D721Med (cell line): ENCODE data around the gene CST7.

Experiments
- DNase-seq: peaks from one replicate; pipeline ENCODE4 v3.0.0; 2011; ENCODE audit warnings: low spot score; ENCODE audit not compliant: insufficient read length
- FAIRE-seq: peaks from 2 replicates; lab custom pipeline; 2011; peaks lifted over from hg19 to GRCh38; lab: Jason Lieb, UNC
- TF ChIP-seq, protein P1 (sequence below): IDR thresholded peaks from 2 replicates; pipeline ENCODE4 v1.5.1; 2012; ENCODE audit warnings: mild to moderate bottlenecking, control low read depth; ENCODE audit not compliant: insufficient read depth; ENCODE audit errors: missing control alignments

Gene CST7

DNA sequence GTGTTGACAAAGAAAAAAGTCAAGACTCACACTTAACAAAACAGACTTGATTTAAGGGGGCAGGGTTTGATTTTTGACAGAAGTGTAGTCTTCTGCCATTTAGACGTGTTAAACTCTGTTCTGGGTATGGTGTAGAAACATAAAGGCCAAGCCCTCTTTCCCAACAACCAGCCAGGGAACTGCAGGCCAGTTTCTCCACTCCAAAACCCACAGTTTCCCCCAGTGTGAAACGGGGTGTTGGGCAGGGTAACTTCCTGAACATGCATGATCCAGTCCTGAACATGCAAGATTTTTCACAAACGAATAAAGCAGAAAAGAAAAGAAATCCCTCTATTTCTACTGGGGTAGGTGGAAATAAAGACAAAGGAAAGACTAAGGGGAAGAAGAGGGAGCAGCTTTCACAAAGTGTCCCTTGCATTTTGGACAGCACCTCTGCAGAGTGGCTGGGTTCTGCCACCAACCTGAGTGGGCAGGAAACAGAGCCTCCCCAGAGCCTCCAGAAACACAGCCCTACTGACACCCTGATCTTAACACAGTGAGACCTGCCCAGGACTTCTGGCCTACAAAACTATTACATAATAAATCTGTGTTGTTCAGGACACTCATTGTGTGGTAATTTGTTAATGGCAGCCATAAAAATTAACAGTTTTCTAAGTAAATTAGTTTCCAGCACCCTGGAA is 36.0 kb downstream of the CST7 start:
- DNase-seq (no peak), FAIRE-seq (no peak)
- TF ChIP-seq, protein P1, sequence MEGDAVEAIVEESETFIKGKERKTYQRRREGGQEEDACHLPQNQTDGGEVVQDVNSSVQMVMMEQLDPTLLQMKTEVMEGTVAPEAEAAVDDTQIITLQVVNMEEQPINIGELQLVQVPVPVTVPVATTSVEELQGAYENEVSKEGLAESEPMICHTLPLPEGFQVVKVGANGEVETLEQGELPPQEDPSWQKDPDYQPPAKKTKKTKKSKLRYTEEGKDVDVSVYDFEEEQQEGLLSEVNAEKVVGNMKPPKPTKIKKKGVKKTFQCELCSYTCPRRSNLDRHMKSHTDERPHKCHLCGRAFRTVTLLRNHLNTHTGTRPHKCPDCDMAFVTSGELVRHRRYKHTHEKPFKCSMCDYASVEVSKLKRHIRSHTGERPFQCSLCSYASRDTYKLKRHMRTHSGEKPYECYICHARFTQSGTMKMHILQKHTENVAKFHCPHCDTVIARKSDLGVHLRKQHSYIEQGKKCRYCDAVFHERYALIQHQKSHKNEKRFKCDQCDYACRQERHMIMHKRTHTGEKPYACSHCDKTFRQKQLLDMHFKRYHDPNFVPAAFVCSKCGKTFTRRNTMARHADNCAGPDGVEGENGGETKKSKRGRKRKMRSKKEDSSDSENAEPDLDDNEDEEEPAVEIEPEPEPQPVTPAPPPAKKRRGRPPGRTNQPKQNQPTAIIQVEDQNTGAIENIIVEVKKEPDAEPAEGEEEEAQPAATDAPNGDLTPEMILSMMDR = no peak

DNA sequence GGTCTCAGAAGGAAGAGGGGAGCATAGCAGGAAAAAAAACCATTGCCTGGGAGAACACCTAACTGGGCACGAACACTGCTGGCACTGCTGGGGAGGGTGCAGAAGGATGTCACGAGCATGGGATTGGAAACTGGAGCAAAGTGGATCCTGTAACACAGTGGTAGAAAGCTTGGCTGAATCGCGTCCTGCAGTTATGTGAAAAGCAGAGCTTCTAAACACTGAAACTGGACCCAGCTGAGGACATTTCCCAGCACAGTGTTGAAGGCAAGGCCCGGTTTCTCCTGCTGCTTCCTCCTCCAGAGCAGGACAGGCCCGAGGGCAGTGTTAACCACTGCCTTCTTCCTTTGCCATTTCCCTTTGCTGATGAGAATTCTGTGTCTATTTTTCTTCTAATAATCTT is 36.7 kb downstream of the CST7 start:
- TF ChIP-seq, protein P1 = no peak
- no peak for FAIRE-seq
- DNase-seq = no peak

DNA sequence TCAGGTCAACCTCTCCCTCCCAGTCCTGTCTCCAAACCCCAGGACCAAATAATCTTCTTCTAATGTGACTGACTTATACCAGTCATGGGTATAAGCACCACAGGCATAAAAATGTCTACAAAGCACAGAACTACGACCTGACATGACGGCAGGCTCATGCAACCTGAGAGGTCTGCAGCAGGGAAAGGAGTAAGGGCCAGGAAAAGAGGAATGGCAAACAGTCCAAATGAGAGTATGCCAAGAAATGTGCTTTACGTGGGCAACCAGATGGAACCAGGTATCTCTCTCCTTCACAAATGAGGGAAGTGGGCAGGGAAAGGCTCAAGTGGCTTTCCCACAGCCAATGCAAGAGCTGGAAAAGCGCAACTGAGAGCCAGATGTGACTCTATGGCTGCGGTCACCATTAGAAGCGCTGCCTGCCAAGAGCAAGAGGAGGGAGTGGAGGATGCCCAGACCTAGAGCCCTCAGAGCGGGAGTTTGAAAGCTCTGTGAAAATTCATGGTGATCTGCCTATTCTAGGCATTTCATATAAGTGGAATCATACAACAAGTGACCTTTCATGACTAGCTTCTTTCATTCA is 37.5 kb downstream of the CST7 start:
- TF ChIP-seq, protein P1 = no peak
- FAIRE-seq (no peak), DNase-seq (no peak)

DNA sequence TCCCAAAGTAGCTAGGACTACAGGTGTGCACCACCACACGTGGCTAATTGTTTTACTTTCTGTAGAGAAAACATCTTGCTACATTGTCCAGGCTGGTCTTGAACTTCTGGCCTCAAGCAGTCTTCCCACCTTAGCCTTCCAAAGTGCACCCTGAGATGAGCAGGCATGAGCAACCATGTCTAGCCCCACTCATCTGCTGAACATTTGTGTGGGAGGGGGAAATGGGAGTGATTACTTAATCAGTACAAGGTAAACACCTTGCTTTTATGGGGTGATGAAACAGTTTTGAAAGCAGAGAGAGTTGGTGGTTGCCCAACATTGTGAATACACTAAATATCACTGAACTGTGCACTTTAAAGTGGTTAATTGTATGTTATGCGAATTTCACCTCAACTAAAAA is 38.2 kb downstream of the CST7 start:
- TF ChIP-seq, protein P1 = no peak
- FAIRE-seq (no peak), DNase-seq (no peak)

DNA sequence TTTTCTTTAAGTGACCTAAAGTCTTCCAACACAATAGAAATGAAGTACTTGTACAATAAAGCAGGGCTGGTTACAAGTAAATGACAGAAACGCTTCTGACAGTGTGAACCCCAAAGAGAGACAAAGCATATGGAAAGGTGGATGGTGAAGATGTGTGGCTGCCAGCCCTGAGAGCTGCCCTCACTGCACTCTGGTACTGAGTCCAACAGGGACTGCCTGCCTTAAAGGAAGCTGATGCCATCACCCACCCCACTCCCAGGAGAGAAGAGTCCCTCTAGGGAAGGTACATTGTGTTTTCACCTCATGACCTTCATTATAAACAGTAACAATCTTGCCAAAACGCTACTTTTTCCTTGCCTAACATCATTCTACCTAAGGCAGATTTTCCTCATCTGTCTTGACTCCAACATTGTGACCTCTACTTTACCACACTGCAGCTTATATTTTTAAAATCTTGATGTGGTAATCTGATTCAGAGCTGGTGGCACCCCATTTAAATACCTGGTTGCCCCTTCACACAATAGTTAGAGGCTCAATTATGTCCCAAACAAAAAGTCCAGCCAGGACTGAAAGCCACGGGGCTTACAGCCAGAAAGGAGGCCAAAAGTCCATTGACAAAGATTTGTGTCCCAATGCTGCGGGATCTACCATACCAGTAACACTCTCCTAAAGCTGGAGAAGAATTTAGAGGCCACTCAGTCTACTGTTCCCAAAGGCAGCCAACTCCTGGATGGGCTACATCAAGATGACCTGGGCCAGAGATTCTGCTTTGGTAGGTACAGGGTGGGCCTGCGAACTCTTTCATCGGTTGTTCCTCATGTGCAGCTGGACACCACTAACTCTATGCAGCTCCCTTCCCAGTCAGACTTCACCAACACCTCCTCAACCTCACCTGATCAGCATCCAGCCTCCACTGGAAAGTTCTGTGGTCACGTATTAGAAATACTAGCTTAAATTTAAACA is 39.1 kb downstream of the CST7 start:
- no peak for DNase-seq
- FAIRE-seq = no peak
- TF ChIP-seq, protein P1 = no peak

DNA sequence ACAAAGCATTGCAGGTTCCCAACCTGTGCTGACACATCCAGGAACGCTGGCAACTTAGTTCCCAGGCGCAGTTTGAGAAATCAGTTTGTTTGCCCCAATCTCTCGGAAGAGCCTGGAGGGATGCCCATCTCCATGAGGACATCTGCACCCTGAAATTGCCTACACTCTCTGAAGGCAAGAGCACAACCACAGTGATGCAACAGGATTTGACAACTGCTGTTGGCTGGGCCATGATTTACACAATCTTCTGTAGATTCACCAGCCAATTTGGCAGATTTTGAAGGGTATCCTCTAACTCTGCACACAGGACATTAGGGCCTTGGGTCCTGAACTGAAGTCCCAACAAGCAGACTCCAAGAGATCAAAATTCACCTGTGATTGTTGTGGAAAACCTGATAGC is 40.1 kb downstream of the CST7 start:
- TF ChIP-seq, protein P1 = no peak
- DNase-seq (no peak), FAIRE-seq (no peak)
